ENCODE results near the gene FGFR3.

The FGFR3 gene

GRCh38 chr4:1799387-1800375 lies 6.6 kb downstream of the FGFR3 start:
- Histone ChIP-seq H3K27ac (ENCODE audit: low read depth, low read length) (no peak overlapping the region), H3K36me3 (ENCODE audit: insufficient read depth, low read length) (no peaks in the 10 kb centered on the region), H2AFZ (ENCODE audit: low read length, unreplicated experiment) (no peak overlapping the region), H3K4me1 (ENCODE audit: control insufficient read depth, insufficient read depth, low read length, unreplicated experiment) (no peaks in the 10 kb centered on the region), H3K4me3 (ENCODE audit: low read depth, low read length) (no peak overlapping the region), H3K79me2 (ENCODE audit: control insufficient read depth, insufficient read depth, low read length, unreplicated experiment) (no peaks in the 10 kb centered on the region), H3K27me3 (ENCODE audit: insufficient read depth, low read length) (peaks cover 13% of the 10 kb centered on the region)

- H3K79me2 ChIP-seq (ENCODE audit: control insufficient read depth, insufficient read depth, low read length, unreplicated experiment): no peaks in the 10 kb centered on the region
- peaks cover 2% of the 10 kb centered on the region for H3K27me3 ChIP-seq (ENCODE audit: insufficient read depth, low read length)
- no peak overlapping the region for H2AFZ ChIP-seq (ENCODE audit: low read length, unreplicated experiment)
- H3K27ac ChIP-seq (ENCODE audit: low read depth, low read length): no peak overlapping the region
- no peak overlapping the region for H3K4me3 ChIP-seq (ENCODE audit: low read depth, low read length)
- H3K36me3 ChIP-seq (ENCODE audit: insufficient read depth, low read length): no peaks in the 10 kb centered on the region
- no peaks in the 10 kb centered on the region for H3K4me1 ChIP-seq (ENCODE audit: control insufficient read depth, insufficient read depth, low read length, unreplicated experiment)
Measured at GRCh38 chr4:1800805-1801204, 7.7 kb downstream of the FGFR3 start.

- H3K27ac ChIP-seq (ENCODE audit: low read depth, low read length): no peak overlapping the region
- no peak overlapping the region for H3K4me3 ChIP-seq (ENCODE audit: low read depth, low read length)
- H3K27me3 ChIP-seq (ENCODE audit: insufficient read depth, low read length): no peaks in the 10 kb centered on the region; the same call in 1 of the 2 replicates
- no peaks in the 10 kb centered on the region for H3K36me3 ChIP-seq (ENCODE audit: insufficient read depth, low read length)
- no peaks in the 10 kb centered on the region for H3K79me2 ChIP-seq (ENCODE audit: control insufficient read depth, insufficient read depth, low read length, unreplicated experiment)
- no peaks in the 10 kb centered on the region for H3K4me1 ChIP-seq (ENCODE audit: control insufficient read depth, insufficient read depth, low read length, unreplicated experiment)
- no peak overlapping the region for H2AFZ ChIP-seq (ENCODE audit: low read length, unreplicated experiment)
Measured at GRCh38 chr4:1801286-1801958, 8.3 kb downstream of the FGFR3 start.

GRCh38 chr4:1802151-1802715 lies 9.1 kb downstream of the FGFR3 start:
- no peaks in the 10 kb centered on the region for H3K36me3 ChIP-seq (ENCODE audit: insufficient read depth, low read length)
- H3K4me3 ChIP-seq (ENCODE audit: low read depth, low read length): no peak overlapping the region
- no peaks in the 10 kb centered on the region for H3K79me2 ChIP-seq (ENCODE audit: control insufficient read depth, insufficient read depth, low read length, unreplicated experiment)
- H2AFZ ChIP-seq (ENCODE audit: low read length, unreplicated experiment): no peak overlapping the region
- H3K27me3 ChIP-seq (ENCODE audit: insufficient read depth, low read length): no peaks in the 10 kb centered on the region
- H3K4me1 ChIP-seq (ENCODE audit: control insufficient read depth, insufficient read depth, low read length, unreplicated experiment): no peaks in the 10 kb centered on the region
- no peak overlapping the region for H3K27ac ChIP-seq (ENCODE audit: low read depth, low read length)

- H3K27ac ChIP-seq (ENCODE audit: low read depth, low read length): no peak overlapping the region
- H3K79me2 ChIP-seq (ENCODE audit: control insufficient read depth, insufficient read depth, low read length, unreplicated experiment): no peaks in the 10 kb centered on the region
- H3K4me3 ChIP-seq (ENCODE audit: low read depth, low read length): no peak overlapping the region
- no peak overlapping the region for H2AFZ ChIP-seq (ENCODE audit: low read length, unreplicated experiment)
- no peaks in the 10 kb centered on the region for H3K4me1 ChIP-seq (ENCODE audit: control insufficient read depth, insufficient read depth, low read length, unreplicated experiment)
- H3K27me3 ChIP-seq (ENCODE audit: insufficient read depth, low read length): no peaks in the 10 kb centered on the region
- H3K36me3 ChIP-seq (ENCODE audit: insufficient read depth, low read length): no peaks in the 10 kb centered on the region
Measured at GRCh38 chr4:1802720-1803522, 9.8 kb downstream of the FGFR3 start.

DNA sequence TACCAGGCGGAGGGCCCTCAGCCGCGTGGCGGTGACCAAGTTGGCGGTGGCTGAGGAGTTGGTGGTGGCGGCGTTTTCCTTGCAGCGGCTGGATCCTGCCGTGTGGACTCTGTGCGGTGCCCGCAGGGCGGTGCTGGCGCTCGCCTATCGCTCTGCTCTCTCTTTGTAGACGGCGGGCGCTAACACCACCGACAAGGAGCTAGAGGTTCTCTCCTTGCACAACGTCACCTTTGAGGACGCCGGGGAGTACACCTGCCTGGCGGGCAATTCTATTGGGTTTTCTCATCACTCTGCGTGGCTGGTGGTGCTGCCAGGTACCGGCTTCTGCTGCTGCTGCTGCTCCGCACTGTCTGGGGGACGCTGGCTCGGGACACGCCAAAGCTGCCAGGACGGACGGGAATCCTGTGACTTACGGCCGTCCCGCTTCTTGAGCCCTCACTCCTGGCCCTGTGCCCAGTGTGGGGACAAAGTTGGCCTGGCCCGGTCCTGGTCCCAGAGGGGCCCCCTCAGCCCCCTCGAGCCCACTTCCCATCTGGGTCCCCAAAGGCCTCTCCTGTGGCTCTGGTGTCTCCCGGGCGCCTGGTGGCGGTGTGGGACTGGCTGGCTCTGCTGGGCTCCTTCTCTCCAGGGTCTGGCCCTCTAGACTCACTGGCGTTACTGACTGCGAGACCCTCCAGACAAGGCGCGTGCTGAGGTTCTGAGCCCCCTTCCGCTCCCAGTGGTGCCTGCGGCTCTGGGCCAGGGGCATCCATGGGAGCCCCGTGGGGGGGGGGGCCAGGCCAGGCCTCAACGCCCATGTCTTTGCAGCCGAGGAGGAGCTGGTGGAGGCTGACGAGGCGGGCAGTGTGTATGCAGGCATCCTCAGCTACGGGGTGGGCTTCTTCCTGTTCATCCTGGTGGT lies 10.7 kb downstream of the FGFR3 start:
- Histone ChIP-seq H3K36me3 (ENCODE audit: insufficient read depth, low read length) (no peaks in the 10 kb centered on the region), H3K79me2 (ENCODE audit: control insufficient read depth, insufficient read depth, low read length, unreplicated experiment) (no peaks in the 10 kb centered on the region), H3K4me3 (ENCODE audit: low read depth, low read length) (no peak overlapping the region), H3K27me3 (ENCODE audit: insufficient read depth, low read length) (no peaks in the 10 kb centered on the region), H2AFZ (ENCODE audit: low read length, unreplicated experiment) (no peak overlapping the region), H3K4me1 (ENCODE audit: control insufficient read depth, insufficient read depth, low read length, unreplicated experiment) (no peaks in the 10 kb centered on the region), H3K27ac (ENCODE audit: low read depth, low read length) (no peak overlapping the region)

DNA sequence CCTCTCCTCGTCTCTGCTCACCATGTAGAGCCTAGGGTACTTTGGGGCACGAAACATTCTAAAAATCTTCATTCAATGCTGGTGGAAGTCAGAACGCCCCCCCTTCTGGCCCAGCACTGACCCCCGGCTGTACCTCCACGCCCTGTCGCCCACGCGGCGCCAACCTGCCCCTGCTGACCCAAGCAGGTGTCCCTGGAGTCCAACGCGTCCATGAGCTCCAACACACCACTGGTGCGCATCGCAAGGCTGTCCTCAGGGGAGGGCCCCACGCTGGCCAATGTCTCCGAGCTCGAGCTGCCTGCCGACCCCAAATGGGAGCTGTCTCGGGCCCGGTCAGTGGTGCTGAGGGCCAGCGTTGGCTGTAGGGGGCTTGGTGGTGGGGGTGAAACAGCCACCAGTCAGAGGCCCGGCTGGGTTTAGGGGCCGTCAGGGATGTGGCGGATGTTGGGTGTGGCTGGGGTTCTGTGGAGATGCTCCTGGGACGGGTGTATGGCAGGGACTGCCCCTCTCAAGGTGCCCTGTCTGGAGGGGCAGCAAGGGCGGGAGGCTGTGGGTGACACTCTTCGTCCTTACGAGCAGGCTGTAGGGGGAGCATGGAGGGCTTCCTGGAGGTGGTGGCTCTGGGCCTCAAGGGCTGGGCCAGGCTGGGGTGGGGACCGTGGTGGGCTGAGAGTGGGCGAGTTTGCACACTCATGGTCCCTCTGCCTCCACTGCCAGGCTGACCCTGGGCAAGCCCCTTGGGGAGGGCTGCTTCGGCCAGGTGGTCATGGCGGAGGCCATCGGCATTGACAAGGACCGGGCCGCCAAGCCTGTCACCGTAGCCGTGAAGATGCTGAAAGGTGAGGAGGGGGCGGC lies 11.8 kb downstream of the FGFR3 start:
- no peaks in the 10 kb centered on the region for H3K27me3 ChIP-seq (ENCODE audit: insufficient read depth, low read length)
- H3K79me2 ChIP-seq (ENCODE audit: control insufficient read depth, insufficient read depth, low read length, unreplicated experiment): no peaks in the 10 kb centered on the region
- no peak overlapping the region for H3K27ac ChIP-seq (ENCODE audit: low read depth, low read length)
- H3K36me3 ChIP-seq (ENCODE audit: insufficient read depth, low read length): no peaks in the 10 kb centered on the region
- no peaks in the 10 kb centered on the region for H3K4me1 ChIP-seq (ENCODE audit: control insufficient read depth, insufficient read depth, low read length, unreplicated experiment)
- no peak overlapping the region for H2AFZ ChIP-seq (ENCODE audit: low read length, unreplicated experiment)
- no peak overlapping the region for H3K4me3 ChIP-seq (ENCODE audit: low read depth, low read length)

- no peaks in the 10 kb centered on the region for H3K27me3 ChIP-seq (ENCODE audit: insufficient read depth, low read length)
- H3K27ac ChIP-seq (ENCODE audit: low read depth, low read length): no peak overlapping the region
- H2AFZ ChIP-seq (ENCODE audit: low read length, unreplicated experiment): no peak overlapping the region
- no peaks in the 10 kb centered on the region for H3K36me3 ChIP-seq (ENCODE audit: insufficient read depth, low read length)
- H3K79me2 ChIP-seq (ENCODE audit: control insufficient read depth, insufficient read depth, low read length, unreplicated experiment): no peaks in the 10 kb centered on the region
- H3K4me1 ChIP-seq (ENCODE audit: control insufficient read depth, insufficient read depth, low read length, unreplicated experiment): no peaks in the 10 kb centered on the region
- no peak overlapping the region for H3K4me3 ChIP-seq (ENCODE audit: low read depth, low read length)
Measured at GRCh38 chr4:1805493-1806222, 12.6 kb downstream of the FGFR3 start.

GRCh38 chr4:1806223-1806564 lies 13.1 kb downstream of the FGFR3 start:
- H3K4me1 ChIP-seq (ENCODE audit: control insufficient read depth, insufficient read depth, low read length, unreplicated experiment): no peaks in the 10 kb centered on the region

More at GRCh38 chr4:1806223-1806564, 13.1 kb downstream of the FGFR3 start:
- Histone ChIP-seq H3K4me3 (ENCODE audit: low read depth, low read length) (no peak overlapping the region), H2AFZ (ENCODE audit: low read length, unreplicated experiment) (no peak overlapping the region), H3K36me3 (ENCODE audit: insufficient read depth, low read length) (no peaks in the 10 kb centered on the region), H3K79me2 (ENCODE audit: control insufficient read depth, insufficient read depth, low read length, unreplicated experiment) (no peaks in the 10 kb centered on the region), H3K27me3 (ENCODE audit: insufficient read depth, low read length) (no peaks in the 10 kb centered on the region), H3K27ac (ENCODE audit: low read depth, low read length) (no peak overlapping the region)
